Adrenal gland (tissue), 5 donors: Measurements from ENCODE around the gene RND1.

ENCODE experiments used
- CTCF ChIP-seq, 6 experiments: fragments of 450-650 bp in 4 of 6; fragments of 200-600 bp in 2 of 6; sonication (generic) in 1 of 6; IDR thresholded peaks; 1 replicate in 5 of 6; 2 replicates in 1 of 6; pipeline versions ENCODE4 v1.5.1 to v1.8.0; 2016 to 2021; ENCODE audit warnings: antibody characterized with exemption in 6 of 6, mild to moderate bottlenecking in 2 of 6, moderate library complexity in 1 of 6
- POLR2A ChIP-seq, 2 donors: fragments of 450-650 bp; IDR thresholded peaks; one replicate each; pipeline ENCODE4 v1.6.1; 2017; ENCODE audit warnings: antibody characterized with exemption in 2 of 2, mild to moderate bottlenecking in 2 of 2, moderate library complexity in 1 of 2
- donor health status: DM: no; HTN: no; CAD: no.

- TF ChIP-seq CTCF (IDR thresholded peaks at IDR 0.05) (no peak), POLR2A (IDR thresholded peaks at IDR 0.05) (no peak)
Measured at GRCh38 chr12:48822139-48822538, 43.5 kb downstream of the RND1 start.
